GM12878 (cell line): Measurements from ENCODE around the gene CAPNS1. TPM values are rescaled to one million over a fixed set of nuclear protein-coding genes. Genes with fewer than 3 reads are reported as not detected.

ENCODE experiments used
- ATAC-seq: fragments of 200-7000 bp; cut with Tn5 transposase; 3 replicates; pipeline ENCODE4 v1.9.1; 2020; ENCODE audit warnings: mild to moderate bottlenecking, moderate library complexity
- BruUV-seq: library from RNA; stranded (reverse); fragments of 400-500 nt; replicated peaks from 2 replicates; lab custom pipeline; 2021; lab: Mats Ljungman, UMichigan
- CTCF ChIA-PET: fragments of 300-600 bp; sonication (Branson Sonifier 250); formaldehyde crosslinking; extraction: SDS; loops from one replicate; lab custom pipeline; 2021; ENCODE audit warnings: inconsistent platforms; lab: Yijun Ruan, JAX
- POLR2A ChIA-PET: fragments of 350-600 bp; formaldehyde crosslinking; extraction: SDS; loops from one replicate; lab custom pipeline; 2021; ENCODE audit warnings: inconsistent platforms; lab: Charles Lee
- RAD21 ChIA-PET: fragments of 300-600 bp; sonication (Branson Sonifier 250); formaldehyde crosslinking; loops from one replicate; lab custom pipeline; 2023; ENCODE audit warnings: antibody characterized with exemption; ENCODE audit not compliant: unreplicated experiment; lab: Charles Lee
- SMC1A ChIA-PET: fragments of 300-600 bp; sonication (Branson Sonifier 250); formaldehyde crosslinking; loops from one replicate; lab custom pipeline; 2023; ENCODE audit not compliant: unreplicated experiment, uncharacterized antibody; lab: Charles Lee
- DNase-seq: peaks from one replicate; pipeline ENCODE4 v3.0.0-alpha.2; 2011; ENCODE audit warnings: low read depth, low spot score
- FAIRE-seq: peaks from 3 replicates; lab custom pipeline; 2011; peaks lifted over from hg19 to GRCh38; lab: Jason Lieb, UNC
- H2AFZ ChIP-seq: 2 replicates; pipeline ENCODE4 v1.6.0; 2011; ENCODE audit warnings: low read depth, low read length, control low read depth; ENCODE audit not compliant: control insufficient read depth
- H3K27ac ChIP-seq: 2 replicates; pipeline ENCODE4 v1.5.1; 2011; ENCODE audit warnings: control low read depth; ENCODE audit not compliant: control insufficient read depth, insufficient read depth
- H3K27me3 ChIP-seq, 2 experiments: replicated peaks in 1 of 2; 2 replicates each; pipeline versions ENCODE4 v1.6.0 to v1.6.1; 2011; ENCODE audit warnings: low read length in 1 of 2; ENCODE audit not compliant: control insufficient read depth in 2 of 2, insufficient read depth in 2 of 2
- H3K36me3 ChIP-seq, 2 experiments: 2 replicates each; pipeline ENCODE4 v1.5.1; 2011; ENCODE audit warnings: low read length in 1 of 2; ENCODE audit not compliant: control insufficient read depth in 2 of 2, insufficient read depth in 2 of 2
- H3K4me1 ChIP-seq: 2 replicates; pipeline ENCODE4 v1.6.1; 2011; ENCODE audit warnings: mild to moderate bottlenecking, low read length, moderate library complexity, mixed read lengths; ENCODE audit not compliant: control insufficient read depth, insufficient read depth
- H3K4me2 ChIP-seq: 2 replicates; pipeline ENCODE4 v1.6.0; 2011; ENCODE audit warnings: control low read depth; ENCODE audit not compliant: control insufficient read depth, insufficient read depth
- H3K4me3 ChIP-seq: fragments of 200-600 bp; sonication (generic); 2 replicates; pipeline ENCODE4 v1.5.1; 2016
- H3K79me2 ChIP-seq: 2 replicates; pipeline ENCODE4 v1.6.0; 2011; ENCODE audit warnings: low read length; ENCODE audit not compliant: control insufficient read depth, insufficient read depth
- H3K9ac ChIP-seq: 2 replicates; pipeline ENCODE4 v1.8.0; 2011; ENCODE audit warnings: low read length, control low read depth, mixed read lengths; ENCODE audit not compliant: control insufficient read depth, insufficient read depth
- H3K9me3 ChIP-seq: replicated peaks from 3 replicates; pipeline ENCODE4 v1.5.1; 2011; ENCODE audit warnings: mild to moderate bottlenecking, low read length; ENCODE audit not compliant: control insufficient read depth, insufficient read depth
- H4K20me1 ChIP-seq: 2 replicates; pipeline ENCODE4 v1.6.0; 2011; ENCODE audit not compliant: control insufficient read depth, insufficient read depth
- CBFB ChIP-seq: IDR thresholded peaks from 2 replicates; pipeline ENCODE4 v1.6.1; 2016; ENCODE audit warnings: antibody characterized with exemption, low read depth
- IKZF2 ChIP-seq, 2 experiments: fragments of 450-650 bp; IDR thresholded peaks; 2 replicates each; pipeline ENCODE4 v1.6.1; 2017; ENCODE audit warnings: mild to moderate bottlenecking in 2 of 2, moderate library complexity in 2 of 2
- LARP7 ChIP-seq: fragments of 450-650 bp; IDR thresholded peaks from 2 replicates; pipeline ENCODE4 v1.6.1; 2017; ENCODE audit warnings: mild to moderate bottlenecking
- NBN ChIP-seq: fragments of 450-650 bp; IDR thresholded peaks from 2 replicates; pipeline ENCODE4 v1.6.1; 2016
- NKRF ChIP-seq: fragments of 450-650 bp; conservative IDR thresholded peaks from 2 replicates; pipeline ENCODE4 v1.6.1; 2017; ENCODE audit warnings: mild to moderate bottlenecking, moderate library complexity
- RB1 ChIP-seq: fragments of 450-650 bp; formaldehyde crosslinking; IDR thresholded peaks from 2 replicates; pipeline ENCODE4 v1.6.1; 2017; ENCODE audit warnings: mild to moderate bottlenecking, borderline replicate concordance
- RUNX3 ChIP-seq: IDR thresholded peaks from 2 replicates; pipeline ENCODE4 v1.6.1; 2012; ENCODE audit warnings: low read length, inconsistent platforms
- SMAD5 ChIP-seq: IDR thresholded peaks from 2 replicates; pipeline ENCODE4 v1.6.1; 2016; ENCODE audit warnings: antibody characterized with exemption, low read depth
- STAT1 ChIP-seq: fragments of 450-650 bp; conservative IDR thresholded peaks from 2 replicates; pipeline ENCODE4 v1.6.1; 2014; ENCODE audit warnings: antibody characterized with exemption, mild to moderate bottlenecking
- ZSCAN29 ChIP-seq: fragments of 450-650 bp; IDR thresholded peaks from 2 replicates; pipeline ENCODE4 v1.6.1; 2017; ENCODE audit warnings: mild to moderate bottlenecking, moderate library complexity
- WGBS: methylation state at CpG from one replicate; pipeline ENCODE4 v1.1.6; 2016; ENCODE audit warnings: low lambda C conversion rate; ENCODE audit not compliant: insufficient replicate concordance, insufficient coverage; ENCODE audit errors: missing lambda C conversion rate; 5-methylcytosine and 5-hydroxymethylcytosine counted together
- in situ Hi-C: fragments of 300-500 bp; cut with MboI; formaldehyde crosslinking; loops from 9 replicates; pipeline ENCODE4 v1.14.3; 2018; ENCODE audit warnings: mixed read lengths
- intact Hi-C: fragments of 100-400 bp; cut with micrococcal nuclease; formaldehyde crosslinking; loops from one replicate; pipeline ENCODE4 v1.14.2; 2022; ENCODE audit not compliant: unreplicated experiment
- polyA plus RNA-seq, 11 experiments: library from polyadenylated mRNA; depleted of rRNA in 4 of 11; unstranded in 6 of 11; stranded (reverse) in 5 of 11; fragments of >200 nt; fragmentation: Nextera tagmentation in 4 of 11; fragmentation: Illumina TruSeq in 1 of 11; extraction: Ambion mirVana in 4 of 11; extraction: Trizol in 1 of 11; gene quantifications; 1 replicate in 1 of 11; 2 replicates in 10 of 11; pipeline versions ENCODE4 v1.2.1 to v1.2.3, GENCODE V29; 2011 to 2016; ENCODE audit warnings: inconsistent platforms in 2 of 11, missing spikeins in 2 of 11, low read depth in 1 of 11
- total RNA-seq, 4 experiments: library from RNA; depleted of rRNA in 3 of 4; stranded (reverse); fragments of >200 nt in 3 of 4; fragmentation: Illumina TruSeq in 1 of 4; extraction: Trizol in 1 of 4; gene quantifications; 2 replicates each; pipeline versions ENCODE4 v1.2.1 to v1.2.3, GENCODE V29; 2013 to 2021
- TF ChIP-seq, protein P1 (sequence below): fragments of 450-650 bp; IDR thresholded peaks from 2 replicates; pipeline ENCODE4 v1.6.1; 2017; ENCODE audit warnings: mild to moderate bottlenecking, moderate library complexity
- TF ChIP-seq, protein P2 (sequence below): fragments of 450-650 bp; IDR thresholded peaks from 2 replicates; pipeline ENCODE4 v1.6.1; 2016; ENCODE audit warnings: mild to moderate bottlenecking
- TF ChIP-seq, protein P3 (sequence below): IDR thresholded peaks from 2 replicates; pipeline ENCODE4 v1.6.1; 2011; ENCODE audit warnings: low read depth, low read length, improper control_type of control experiment, borderline replicate concordance

Gene CAPNS1
- total and polyA plus RNA-seq, 10 of the 15 experiments (the other 5 are each of a cell fraction or from before 2014, with no cell fraction given), result 96.9 to 562 (median 245) TPM

DNA sequence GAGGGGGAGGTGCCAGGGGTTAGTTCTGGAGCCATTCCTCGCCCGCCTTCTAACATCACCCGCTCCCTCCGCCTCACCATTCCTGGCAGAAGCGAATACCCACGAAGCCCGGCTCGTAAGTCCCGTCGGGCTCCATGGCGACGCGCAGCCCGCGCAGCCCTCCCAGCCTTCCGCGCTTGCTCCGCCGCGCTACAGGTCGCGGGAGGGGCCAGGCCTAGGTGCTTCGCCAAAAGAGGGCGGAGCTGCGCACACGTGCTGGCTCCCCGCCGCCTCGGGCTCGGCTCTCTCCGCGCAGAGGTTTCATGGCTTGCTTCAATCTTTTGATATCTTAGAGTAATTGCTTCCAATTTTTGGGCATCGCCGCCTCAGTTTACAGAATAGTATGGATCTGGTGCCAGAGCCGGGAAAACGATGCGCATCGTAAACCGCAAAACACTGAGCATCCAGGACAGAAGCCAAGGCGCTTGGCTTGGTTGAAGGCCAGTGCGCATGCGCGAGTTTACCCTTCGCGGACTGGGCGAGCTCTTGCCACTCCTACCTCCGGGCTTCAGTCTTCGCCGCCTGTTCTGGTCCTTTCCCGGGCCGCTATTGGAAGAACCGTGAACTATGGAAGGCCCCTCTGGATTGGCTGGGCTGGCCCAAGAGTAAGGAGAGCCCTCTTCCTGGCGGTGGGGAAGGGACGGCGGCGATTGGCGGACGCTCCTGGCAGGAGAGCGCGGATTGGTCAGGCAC lies 25.0 kb upstream of the CAPNS1 start, which contains the start of gene POLR2I:
Gene POLR2I (minus strand): TSS at position 155 of the 732 bp plus-strand sequence. CDS start 19 bp downstream, at position 136.
- POLR2A ChIA-PET, result interaction anchor here (0.6 to 1.6 kb wide), 8 partner anchors 11 to 101 kb away, joined by 3 to 11 read pairs (median 4); partner anchors contain the start of genes ALKBH6, CAPNS1, ZNF146 and ZNF565
- FAIRE-seq (peak; percentile 99), ATAC-seq (peak; percentile 94), DNase-seq (peak; percentile 97)
- under 1% methylated on average over 58 of the region's 60 CpGs for WGBS
- Histone ChIP-seq H4K20me1 (no peaks in the 10 kb centered on the region), H3K4me3 (peak within 1 kb of the TSS; percentile 89), H3K27me3 (no peaks in the 10 kb centered on the region), H3K9ac (peak within 1 kb of the TSS; percentile 96), H3K27ac (peak within 1 kb of the TSS; percentile 80), H3K4me2 (peak within 1 kb of the TSS; percentile 94), H3K4me1 (peaks cover 9% of the 10 kb centered on the region), H3K79me2 (peaks cover 24% of the 10 kb centered on the region), H3K36me3 (peaks cover 4% of the 10 kb centered on the region in 2 experiments), H2AFZ (peak within 1 kb of the TSS; percentile 88), H3K9me3 (no peaks in the 10 kb centered on the region)
- in situ Hi-C loops (loop anchor here (10.0 kb wide), 1 partner anchor 370 kb away; the partner anchor contains the start of gene ZNF566), intact Hi-C loops (loop anchor here (1.0 to 10.0 kb wide), 4 partner anchors 55 to 1260 kb away; partner anchors contain the start of genes THAP8, WDR62, ZNF146 and ZNF527)
- BruUV-seq, result no TSS peak
- RAD21 ChIA-PET, result interaction anchor here (0.6 to 1.9 kb wide), 8 partner anchors 13 to 471 kb away, joined by 3 to 5 read pairs (median 3); partner anchors contain the start of gene ALKBH6
- SMC1A ChIA-PET, result interaction anchor here (0.7 to 2.9 kb wide), 8 partner anchors 10 to 233 kb away, joined by 3 to 12 read pairs (median 3); partner anchors contain the start of genes ZNF146 and ZNF565
- CTCF ChIA-PET, result interaction anchor here (0.6 to 2.9 kb wide), 9 partner anchors 13 to 655 kb away, joined by 3 to 10 read pairs (median 4); partner anchors contain the start of gene THAP8
- peak; percentile 66; the same call in 1 of the 2 replicates for TF ChIP-seq RB1
- TF ChIP-seq NKRF, result peak; percentile 91
- 0 out of 2 replicates have a peak, but pooled peaks have one; percentile 43 for TF ChIP-seq SMAD5
- 0 out of 2 replicates have a peak, but pooled peaks have one; percentile 11 for TF ChIP-seq LARP7
- TF ChIP-seq, protein P1, sequence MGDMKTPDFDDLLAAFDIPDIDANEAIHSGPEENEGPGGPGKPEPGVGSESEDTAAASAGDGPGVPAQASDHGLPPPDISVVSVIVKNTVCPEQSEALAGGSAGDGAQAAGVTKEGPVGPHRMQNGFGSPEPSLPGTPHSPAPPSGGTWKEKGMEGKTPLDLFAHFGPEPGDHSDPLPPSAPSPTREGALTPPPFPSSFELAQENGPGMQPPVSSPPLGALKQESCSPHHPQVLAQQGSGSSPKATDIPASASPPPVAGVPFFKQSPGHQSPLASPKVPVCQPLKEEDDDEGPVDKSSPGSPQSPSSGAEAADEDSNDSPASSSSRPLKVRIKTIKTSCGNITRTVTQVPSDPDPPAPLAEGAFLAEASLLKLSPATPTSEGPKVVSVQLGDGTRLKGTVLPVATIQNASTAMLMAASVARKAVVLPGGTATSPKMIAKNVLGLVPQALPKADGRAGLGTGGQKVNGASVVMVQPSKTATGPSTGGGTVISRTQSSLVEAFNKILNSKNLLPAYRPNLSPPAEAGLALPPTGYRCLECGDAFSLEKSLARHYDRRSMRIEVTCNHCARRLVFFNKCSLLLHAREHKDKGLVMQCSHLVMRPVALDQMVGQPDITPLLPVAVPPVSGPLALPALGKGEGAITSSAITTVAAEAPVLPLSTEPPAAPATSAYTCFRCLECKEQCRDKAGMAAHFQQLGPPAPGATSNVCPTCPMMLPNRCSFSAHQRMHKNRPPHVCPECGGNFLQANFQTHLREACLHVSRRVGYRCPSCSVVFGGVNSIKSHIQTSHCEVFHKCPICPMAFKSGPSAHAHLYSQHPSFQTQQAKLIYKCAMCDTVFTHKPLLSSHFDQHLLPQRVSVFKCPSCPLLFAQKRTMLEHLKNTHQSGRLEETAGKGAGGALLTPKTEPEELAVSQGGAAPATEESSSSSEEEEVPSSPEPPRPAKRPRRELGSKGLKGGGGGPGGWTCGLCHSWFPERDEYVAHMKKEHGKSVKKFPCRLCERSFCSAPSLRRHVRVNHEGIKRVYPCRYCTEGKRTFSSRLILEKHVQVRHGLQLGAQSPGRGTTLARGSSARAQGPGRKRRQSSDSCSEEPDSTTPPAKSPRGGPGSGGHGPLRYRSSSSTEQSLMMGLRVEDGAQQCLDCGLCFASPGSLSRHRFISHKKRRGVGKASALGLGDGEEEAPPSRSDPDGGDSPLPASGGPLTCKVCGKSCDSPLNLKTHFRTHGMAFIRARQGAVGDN, result peak; percentile 91
- TF ChIP-seq RUNX3, result peak; percentile 91
- TF ChIP-seq, protein P2, sequence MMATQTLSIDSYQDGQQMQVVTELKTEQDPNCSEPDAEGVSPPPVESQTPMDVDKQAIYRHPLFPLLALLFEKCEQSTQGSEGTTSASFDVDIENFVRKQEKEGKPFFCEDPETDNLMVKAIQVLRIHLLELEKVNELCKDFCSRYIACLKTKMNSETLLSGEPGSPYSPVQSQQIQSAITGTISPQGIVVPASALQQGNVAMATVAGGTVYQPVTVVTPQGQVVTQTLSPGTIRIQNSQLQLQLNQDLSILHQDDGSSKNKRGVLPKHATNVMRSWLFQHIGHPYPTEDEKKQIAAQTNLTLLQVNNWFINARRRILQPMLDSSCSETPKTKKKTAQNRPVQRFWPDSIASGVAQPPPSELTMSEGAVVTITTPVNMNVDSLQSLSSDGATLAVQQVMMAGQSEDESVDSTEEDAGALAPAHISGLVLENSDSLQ, result peak; percentile 85
- TF ChIP-seq NBN, result peak; percentile 69
- TF ChIP-seq STAT1, result peak; percentile 71; the same call in 1 of the 2 replicates
- peak; percentile 40 to 58; a peak in 2 of 4 replicates for TF ChIP-seq IKZF2 (IDR thresholded peaks at IDR 0.05)
- TF ChIP-seq ZSCAN29, result peak; percentile 58; the same call in 1 of the 2 replicates
- TF ChIP-seq, protein P3, sequence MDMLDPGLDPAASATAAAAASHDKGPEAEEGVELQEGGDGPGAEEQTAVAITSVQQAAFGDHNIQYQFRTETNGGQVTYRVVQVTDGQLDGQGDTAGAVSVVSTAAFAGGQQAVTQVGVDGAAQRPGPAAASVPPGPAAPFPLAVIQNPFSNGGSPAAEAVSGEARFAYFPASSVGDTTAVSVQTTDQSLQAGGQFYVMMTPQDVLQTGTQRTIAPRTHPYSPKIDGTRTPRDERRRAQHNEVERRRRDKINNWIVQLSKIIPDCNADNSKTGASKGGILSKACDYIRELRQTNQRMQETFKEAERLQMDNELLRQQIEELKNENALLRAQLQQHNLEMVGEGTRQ, result peak; percentile 50
- peak; percentile 93 for TF ChIP-seq CBFB
